Esophagus muscularis mucosa (tissue), 4 donors: ENCODE measurements around the gene LCORL.

Source experiments
- CTCF ChIP-seq, 3 experiments: fragments of 200-600 bp in 2 of 3; fragments of 450-650 bp in 1 of 3; sonication (generic) in 2 of 3; IDR thresholded peaks; one replicate each; pipeline ENCODE4 v1.5.1; 2017 to 2019; ENCODE audit warnings: antibody characterized with exemption in 3 of 3, mild to moderate bottlenecking in 2 of 3, moderate library complexity in 1 of 3
- EP300 ChIP-seq: sonication (generic); formaldehyde crosslinking; IDR thresholded peaks from one replicate; pipeline ENCODE4 v1.6.1; 2017; ENCODE audit warnings: antibody characterized with exemption
- POLR2A ChIP-seq: fragments of 450-650 bp; IDR thresholded peaks from one replicate; pipeline ENCODE4 v1.6.1; 2017; ENCODE audit warnings: antibody characterized with exemption, moderate library complexity, mild to moderate bottlenecking, low read depth
- POLR2AphosphoS5 ChIP-seq, 2 donors: sonication (generic); formaldehyde crosslinking; IDR thresholded peaks; one replicate each; pipeline ENCODE4 v1.6.1; 2017; ENCODE audit warnings: antibody characterized with exemption in 2 of 2

- TF ChIP-seq CTCF (IDR thresholded peaks at IDR 0.05) (no peak), POLR2A (no peak), POLR2AphosphoS5 (IDR thresholded peaks at IDR 0.05) (no peak), EP300 (no peak)
Observed at GRCh38 chr4:17812801-17813200, 208.8 kb downstream of the LCORL start.
